ENCODE results near the gene DPYSL4. TPM values are rescaled to one million over a fixed set of nuclear protein-coding genes. Genes with fewer than 3 reads are reported as not detected.

Gene DPYSL4
- total and polyA plus RNA-seq, 9 donors, result 1.3 to 7.1 (median 4.7) TPM

GRCh38 chr10:132149917-132150316, 36.8 kb upstream of the DPYSL4 start:
- no peaks in the 10 kb centered on the region for H3K9me3 ChIP-seq (replicated peaks; ENCODE audit: control insufficient read depth, low read depth, low read length)
- H3K27ac ChIP-seq (ENCODE audit: low read length), result no peak overlapping the region
- WGBS (ENCODE audit: insufficient coverage), result 92% methylated on average over 4 of the region's 7 CpGs
- H3K4me3 ChIP-seq (ENCODE audit: low read length), result no peak overlapping the region
- peaks cover 13% of the 10 kb centered on the region for H3K27me3 ChIP-seq (ENCODE audit: control insufficient read depth, insufficient read depth, low read length)
- DNase-seq, result no peak
- no peaks in the 10 kb centered on the region for H3K36me3 ChIP-seq (ENCODE audit: control insufficient read depth, insufficient read depth, low read length)
- H3K4me1 ChIP-seq (ENCODE audit: control insufficient read depth, insufficient read depth, low read length), result no peaks in the 10 kb centered on the region

- no peaks in the 10 kb centered on the region for H3K36me3 ChIP-seq (ENCODE audit: control insufficient read depth, insufficient read depth, low read length)
- no peak for DNase-seq
- no peaks in the 10 kb centered on the region for H3K9me3 ChIP-seq (replicated peaks; ENCODE audit: control insufficient read depth, low read depth, low read length)
- H3K4me1 ChIP-seq (ENCODE audit: control insufficient read depth, insufficient read depth, low read length), result no peaks in the 10 kb centered on the region
- H3K27ac ChIP-seq (ENCODE audit: low read length), result no peak overlapping the region
- 90% methylated on average over 2 of the region's 2 CpGs for WGBS (ENCODE audit: insufficient coverage)
- H3K27me3 ChIP-seq (ENCODE audit: control insufficient read depth, insufficient read depth, low read length), result peaks cover 13% of the 10 kb centered on the region
- H3K4me3 ChIP-seq (ENCODE audit: low read length), result no peak overlapping the region
These were observed 36.0 kb upstream of the DPYSL4 start for GRCh38 chr10:132150777-132151176.

GRCh38 chr10:132151286-132151950, 35.3 kb upstream of the DPYSL4 start:
- WGBS (ENCODE audit: insufficient coverage), result 83% methylated on average over 1 of the region's 3 CpGs
- H3K4me3 ChIP-seq (ENCODE audit: low read length), result no peak overlapping the region
- H3K9me3 ChIP-seq (replicated peaks; ENCODE audit: control insufficient read depth, low read depth, low read length), result no peaks in the 10 kb centered on the region
- DNase-seq, result no peak
- peaks cover 13% of the 10 kb centered on the region for H3K27me3 ChIP-seq (ENCODE audit: control insufficient read depth, insufficient read depth, low read length)
- no peaks in the 10 kb centered on the region for H3K36me3 ChIP-seq (ENCODE audit: control insufficient read depth, insufficient read depth, low read length)
- H3K27ac ChIP-seq (ENCODE audit: low read length), result no peak overlapping the region
- H3K4me1 ChIP-seq (ENCODE audit: control insufficient read depth, insufficient read depth, low read length), result no peaks in the 10 kb centered on the region

- peaks cover 10% of the 10 kb centered on the region for H3K27me3 ChIP-seq (ENCODE audit: control insufficient read depth, insufficient read depth, low read length)
These were observed 34.7 kb upstream of the DPYSL4 start for GRCh38 chr10:132151951-132152505.

GRCh38 chr10:132152896-132153580, 33.7 kb upstream of the DPYSL4 start:
- H3K27me3 ChIP-seq (ENCODE audit: control insufficient read depth, insufficient read depth, low read length), result peaks cover 6% of the 10 kb centered on the region
- H3K36me3 ChIP-seq (ENCODE audit: control insufficient read depth, insufficient read depth, low read length), result no peaks in the 10 kb centered on the region
- no peak for DNase-seq
- no peak overlapping the region for H3K4me3 ChIP-seq (ENCODE audit: low read length)
- H3K27ac ChIP-seq (ENCODE audit: low read length), result no peak overlapping the region
- no peaks in the 10 kb centered on the region for H3K4me1 ChIP-seq (ENCODE audit: control insufficient read depth, insufficient read depth, low read length)
- 58% methylated on average over 9 of the region's 13 CpGs for WGBS (ENCODE audit: insufficient coverage)
- H3K9me3 ChIP-seq (replicated peaks; ENCODE audit: control insufficient read depth, low read depth, low read length), result no peaks in the 10 kb centered on the region

More at GRCh38 chr10:132151951-132152505, 34.7 kb upstream of the DPYSL4 start:
- Histone ChIP-seq H3K36me3 (ENCODE audit: control insufficient read depth, insufficient read depth, low read length) (no peaks in the 10 kb centered on the region), H3K4me1 (ENCODE audit: control insufficient read depth, insufficient read depth, low read length) (no peaks in the 10 kb centered on the region), H3K27ac (ENCODE audit: low read length) (no peak overlapping the region), H3K4me3 (ENCODE audit: low read length) (no peak overlapping the region), H3K9me3 (replicated peaks; ENCODE audit: control insufficient read depth, low read depth, low read length) (no peaks in the 10 kb centered on the region)
- WGBS (ENCODE audit: insufficient coverage), result no CpG with 5 or more reads among the region's 3 CpGs
- no peak for DNase-seq

- 89% methylated on average over 18 of the region's 19 CpGs for whole genome bisulfite sequencing (ENCODE audit: insufficient coverage)
- H3K9me3 ChIP-seq (replicated peaks; ENCODE audit: control insufficient read depth, low read depth, low read length), result no peaks in the 10 kb centered on the region
- H3K27me3 ChIP-seq (ENCODE audit: control insufficient read depth, insufficient read depth, low read length), result peaks cover 6% of the 10 kb centered on the region
- H3K4me1 ChIP-seq (ENCODE audit: control insufficient read depth, insufficient read depth, low read length), result no peaks in the 10 kb centered on the region
- no peaks in the 10 kb centered on the region for H3K36me3 ChIP-seq (ENCODE audit: control insufficient read depth, insufficient read depth, low read length)
- no peak for DNase-seq
- no peak overlapping the region for H3K4me3 ChIP-seq (ENCODE audit: low read length)
- H3K27ac ChIP-seq (ENCODE audit: low read length), result no peak overlapping the region
These were observed 33.0 kb upstream of the DPYSL4 start for GRCh38 chr10:132153616-132154217.

GRCh38 chr10:132154440-132154839, 32.3 kb upstream of the DPYSL4 start:
- Histone ChIP-seq H3K27ac (ENCODE audit: low read length) (no peak overlapping the region), H3K4me1 (ENCODE audit: control insufficient read depth, insufficient read depth, low read length) (no peaks in the 10 kb centered on the region), H3K4me3 (ENCODE audit: low read length) (no peak overlapping the region), H3K36me3 (ENCODE audit: control insufficient read depth, insufficient read depth, low read length) (no peaks in the 10 kb centered on the region), H3K27me3 (ENCODE audit: control insufficient read depth, insufficient read depth, low read length) (peaks cover 6% of the 10 kb centered on the region), H3K9me3 (replicated peaks; ENCODE audit: control insufficient read depth, low read depth, low read length) (no peaks in the 10 kb centered on the region)
- DNase-seq, result no peak
- 63% methylated on average over 7 of the region's 7 CpGs for WGBS (ENCODE audit: insufficient coverage)

- H3K36me3 ChIP-seq (ENCODE audit: control insufficient read depth, insufficient read depth, low read length), result no peaks in the 10 kb centered on the region
- H3K27ac ChIP-seq (ENCODE audit: low read length), result no peak overlapping the region
- peaks cover 6% of the 10 kb centered on the region for H3K27me3 ChIP-seq (ENCODE audit: control insufficient read depth, insufficient read depth, low read length)
- no peaks in the 10 kb centered on the region for H3K4me1 ChIP-seq (ENCODE audit: control insufficient read depth, insufficient read depth, low read length)
- no peak overlapping the region for H3K4me3 ChIP-seq (ENCODE audit: low read length)
- H3K9me3 ChIP-seq (replicated peaks; ENCODE audit: control insufficient read depth, low read depth, low read length), result no peaks in the 10 kb centered on the region
- DNase-seq, result no peak
- WGBS (ENCODE audit: insufficient coverage), result 100% methylated on average over 1 of the region's 1 CpG
These were observed 31.8 kb upstream of the DPYSL4 start for GRCh38 chr10:132154931-132155330.

- H3K9me3 ChIP-seq (replicated peaks; ENCODE audit: control insufficient read depth, low read depth, low read length), result no peaks in the 10 kb centered on the region
- H3K4me3 ChIP-seq (ENCODE audit: low read length), result no peak overlapping the region
- no peak overlapping the region for H3K27ac ChIP-seq (ENCODE audit: low read length)
- H3K36me3 ChIP-seq (ENCODE audit: control insufficient read depth, insufficient read depth, low read length), result no peaks in the 10 kb centered on the region
- no peaks in the 10 kb centered on the region for H3K4me1 ChIP-seq (ENCODE audit: control insufficient read depth, insufficient read depth, low read length)
- WGBS (ENCODE audit: insufficient coverage), result 77% methylated on average over 14 of the region's 15 CpGs
- H3K27me3 ChIP-seq (ENCODE audit: control insufficient read depth, insufficient read depth, low read length), result peaks cover 6% of the 10 kb centered on the region
- DNase-seq, result no peak
These were observed 30.9 kb upstream of the DPYSL4 start for GRCh38 chr10:132155723-132156381.

GRCh38 chr10:132156382-132156781, 30.4 kb upstream of the DPYSL4 start:
- no peaks in the 10 kb centered on the region for H3K9me3 ChIP-seq (replicated peaks; ENCODE audit: control insufficient read depth, low read depth, low read length)
- 88% methylated on average over 4 of the region's 7 CpGs for WGBS (ENCODE audit: insufficient coverage)
- no peaks in the 10 kb centered on the region for H3K36me3 ChIP-seq (ENCODE audit: control insufficient read depth, insufficient read depth, low read length)
- no peaks in the 10 kb centered on the region for H3K4me1 ChIP-seq (ENCODE audit: control insufficient read depth, insufficient read depth, low read length)
- DNase-seq, result no peak
- no peak overlapping the region for H3K4me3 ChIP-seq (ENCODE audit: low read length)
- H3K27me3 ChIP-seq (ENCODE audit: control insufficient read depth, insufficient read depth, low read length), result peaks cover 4% of the 10 kb centered on the region
- H3K27ac ChIP-seq (ENCODE audit: low read length), result no peak overlapping the region
